ENCODE results near the gene DEPDC1.
"Not testable (repeated sequence)": the region's sequence is repeated elsewhere in the genome, so short reads cannot be mapped to it uniquely, and the experiment has no call there.

Gene DEPDC1, protein sequence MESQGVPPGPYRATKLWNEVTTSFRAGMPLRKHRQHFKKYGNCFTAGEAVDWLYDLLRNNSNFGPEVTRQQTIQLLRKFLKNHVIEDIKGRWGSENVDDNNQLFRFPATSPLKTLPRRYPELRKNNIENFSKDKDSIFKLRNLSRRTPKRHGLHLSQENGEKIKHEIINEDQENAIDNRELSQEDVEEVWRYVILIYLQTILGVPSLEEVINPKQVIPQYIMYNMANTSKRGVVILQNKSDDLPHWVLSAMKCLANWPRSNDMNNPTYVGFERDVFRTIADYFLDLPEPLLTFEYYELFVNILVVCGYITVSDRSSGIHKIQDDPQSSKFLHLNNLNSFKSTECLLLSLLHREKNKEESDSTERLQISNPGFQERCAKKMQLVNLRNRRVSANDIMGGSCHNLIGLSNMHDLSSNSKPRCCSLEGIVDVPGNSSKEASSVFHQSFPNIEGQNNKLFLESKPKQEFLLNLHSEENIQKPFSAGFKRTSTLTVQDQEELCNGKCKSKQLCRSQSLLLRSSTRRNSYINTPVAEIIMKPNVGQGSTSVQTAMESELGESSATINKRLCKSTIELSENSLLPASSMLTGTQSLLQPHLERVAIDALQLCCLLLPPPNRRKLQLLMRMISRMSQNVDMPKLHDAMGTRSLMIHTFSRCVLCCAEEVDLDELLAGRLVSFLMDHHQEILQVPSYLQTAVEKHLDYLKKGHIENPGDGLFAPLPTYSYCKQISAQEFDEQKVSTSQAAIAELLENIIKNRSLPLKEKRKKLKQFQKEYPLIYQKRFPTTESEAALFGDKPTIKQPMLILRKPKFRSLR

DNA sequence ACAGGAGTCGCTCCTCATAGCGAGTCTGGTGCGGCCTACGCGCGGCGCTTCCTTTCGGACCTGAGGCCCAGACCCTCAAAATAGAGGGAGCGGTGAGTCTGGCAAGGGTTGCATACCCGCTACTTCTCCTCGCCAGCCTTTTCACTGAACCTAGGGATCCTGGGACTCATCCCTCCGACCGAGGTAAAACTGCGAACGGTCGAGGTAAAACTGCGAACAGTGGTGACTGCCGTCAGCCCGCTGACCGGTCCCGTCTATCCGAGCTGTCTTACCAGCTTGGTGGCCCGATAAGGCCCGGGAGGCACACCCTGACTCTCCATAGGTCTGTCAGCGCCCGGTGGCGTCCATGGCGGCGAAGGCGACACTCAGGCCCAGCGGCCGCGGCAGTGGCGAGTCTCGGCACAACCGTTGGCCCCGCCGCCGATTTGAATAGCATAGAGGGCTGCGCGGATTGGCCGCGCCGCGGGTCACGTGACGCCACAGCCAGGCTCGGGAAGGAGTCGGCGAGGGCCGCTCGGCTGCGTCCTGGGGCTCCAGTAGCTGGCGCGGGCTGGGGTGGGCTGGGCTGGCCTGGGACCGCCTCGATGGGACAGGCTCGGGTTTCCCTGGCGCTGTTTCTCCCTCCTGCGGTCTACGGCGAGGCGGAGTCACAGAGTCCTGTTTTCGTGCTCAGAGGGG, at the start of gene DEPDC1:
TSS of gene DEPDC1 (minus strand) at position 403 of the 678 bp plus-strand sequence. CDS start at position 320, 83 bp downstream.
- DNase-seq, result peak; percentile 96

DNA sequence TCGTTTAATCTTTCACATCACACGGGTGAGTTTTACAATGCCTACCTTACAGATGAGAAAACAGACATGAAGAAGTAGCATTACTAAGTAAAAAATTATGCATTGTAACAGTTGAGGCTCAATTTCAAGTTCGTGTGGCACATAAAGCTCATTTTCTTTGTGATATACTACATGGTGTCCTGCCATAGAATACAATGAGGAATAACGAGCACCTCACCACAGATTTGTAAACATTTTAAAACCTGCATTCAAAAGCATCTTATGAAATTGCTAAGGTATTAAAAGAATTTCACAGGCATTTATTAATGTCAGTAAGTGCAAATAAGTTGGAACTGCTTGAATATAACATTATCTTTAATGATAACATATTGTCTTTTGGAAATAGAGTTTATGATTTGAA, 47.8 kb upstream of the DEPDC1 start:
- DNase-seq, result no peak

DNA sequence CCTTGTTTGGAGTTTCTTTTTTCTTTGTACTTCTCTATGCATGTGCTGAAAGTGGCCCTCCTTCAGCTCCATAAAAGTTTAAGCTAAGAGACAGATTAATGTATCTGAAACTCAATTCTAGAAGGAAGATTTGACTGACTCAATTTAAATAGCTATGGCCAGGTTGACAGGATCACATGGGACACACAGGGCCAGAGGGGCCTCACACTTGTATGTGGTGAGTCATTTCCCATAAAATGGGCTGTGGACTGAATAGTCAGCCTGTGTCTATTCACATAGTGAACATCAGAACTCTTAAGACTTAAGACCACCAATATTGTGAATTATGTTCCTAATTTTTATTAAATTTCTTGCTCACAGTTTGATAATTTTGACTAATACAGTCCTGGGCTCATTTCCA, 45.7 kb upstream of the DEPDC1 start:
- DNase-seq, result no peak

DNA sequence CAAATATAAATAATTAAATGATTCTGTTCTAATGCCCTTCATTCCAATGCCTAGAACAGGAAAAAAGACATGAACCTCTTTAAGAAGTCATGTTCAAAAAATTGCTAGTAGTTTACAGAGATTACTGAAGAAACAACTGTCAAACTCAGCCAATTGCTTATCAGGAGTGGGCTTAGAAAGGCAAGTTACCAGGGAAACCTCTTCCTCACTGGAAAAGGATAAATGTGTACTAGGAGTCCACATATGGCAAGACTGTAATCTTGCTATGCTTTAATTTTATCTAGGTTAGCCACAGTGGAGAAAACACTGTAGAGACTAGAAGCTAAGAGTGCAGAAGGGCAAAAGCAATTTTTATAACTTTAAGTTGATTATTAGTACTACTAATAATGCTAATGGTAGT, 42.1 kb upstream of the DEPDC1 start:
- DNase-seq, result no peak

DNA sequence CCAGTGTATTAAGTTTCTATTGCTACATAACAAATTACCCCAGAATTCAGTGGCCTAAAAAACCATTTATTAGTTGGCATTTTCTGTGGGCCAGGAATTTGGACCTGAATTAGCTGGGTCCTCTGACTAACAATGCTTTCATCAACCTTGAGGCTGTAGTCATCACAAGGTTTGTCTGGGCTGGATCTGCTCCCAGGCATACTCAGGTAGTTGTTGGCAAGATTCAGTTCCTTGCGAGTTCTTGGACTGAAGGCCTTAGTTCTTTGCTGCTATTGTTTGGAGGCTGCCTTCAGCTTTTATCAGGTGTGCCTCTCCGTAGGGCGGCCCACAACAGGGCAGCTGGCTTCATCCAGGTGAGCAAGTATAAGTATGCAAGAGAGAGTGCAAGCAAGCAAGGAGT, 31.4 kb upstream of the DEPDC1 start:
- DNase-seq, result no peak

DNA sequence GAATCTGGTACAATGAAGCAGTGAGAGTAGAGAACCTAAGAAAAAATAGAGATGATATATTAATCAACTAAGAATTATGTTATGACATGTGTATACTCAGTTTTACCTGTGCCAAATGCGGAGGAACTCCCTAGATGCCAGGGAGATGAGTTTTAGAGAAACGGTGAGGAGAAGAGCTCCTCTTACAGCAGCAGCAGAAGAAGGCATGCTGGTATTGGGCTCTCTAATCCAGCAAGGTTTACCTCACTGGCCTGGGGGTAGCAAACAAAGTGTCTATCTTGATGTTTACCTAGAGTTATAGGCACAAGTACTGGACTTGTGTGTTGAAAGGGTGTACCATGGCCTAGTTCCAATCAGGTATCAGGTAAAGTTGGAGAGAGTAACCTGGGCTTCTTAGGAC, 28.9 kb upstream of the DEPDC1 start:
- DNase-seq, result no peak

DNA sequence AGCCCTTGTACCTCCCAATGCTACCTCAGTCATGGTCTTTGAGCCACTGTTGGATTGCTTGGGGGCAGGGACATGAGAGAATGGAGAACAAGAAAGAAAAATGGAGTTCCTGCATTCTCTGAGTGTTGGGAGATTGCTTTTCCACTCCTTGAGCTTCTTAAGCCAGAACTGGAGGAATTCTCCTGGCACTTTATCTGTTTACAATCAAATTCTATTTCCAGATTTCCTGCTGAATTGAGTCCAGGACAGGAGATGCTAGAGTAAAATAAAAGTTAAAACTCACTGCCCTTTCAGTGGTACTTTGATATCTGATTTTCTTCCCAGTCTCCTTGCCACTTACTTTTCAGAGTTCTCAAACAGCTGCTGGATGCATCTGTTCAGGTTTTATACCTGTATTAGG, 24.4 kb upstream of the DEPDC1 start:
- DNase-seq, result no peak

DNA sequence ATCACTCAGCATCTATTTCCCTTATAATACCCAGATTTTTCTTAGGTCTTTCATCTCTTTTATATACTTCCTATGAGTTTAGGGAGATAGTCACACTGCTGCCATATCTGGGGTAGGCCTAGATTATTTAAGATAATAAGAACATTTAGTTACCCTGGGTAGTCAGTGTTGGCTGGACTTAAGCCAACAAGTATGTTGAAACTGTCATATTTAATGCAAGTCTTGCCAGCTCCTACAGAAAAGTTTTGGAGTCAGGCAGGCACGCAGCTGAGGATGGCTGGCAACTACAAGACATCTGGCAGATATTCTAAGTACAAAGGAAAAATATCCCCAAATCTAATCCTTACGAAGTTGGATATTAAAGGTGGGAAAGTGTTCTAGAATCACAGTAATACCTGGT, 19.2 kb upstream of the DEPDC1 start:
- no peak for DNase-seq

DNA sequence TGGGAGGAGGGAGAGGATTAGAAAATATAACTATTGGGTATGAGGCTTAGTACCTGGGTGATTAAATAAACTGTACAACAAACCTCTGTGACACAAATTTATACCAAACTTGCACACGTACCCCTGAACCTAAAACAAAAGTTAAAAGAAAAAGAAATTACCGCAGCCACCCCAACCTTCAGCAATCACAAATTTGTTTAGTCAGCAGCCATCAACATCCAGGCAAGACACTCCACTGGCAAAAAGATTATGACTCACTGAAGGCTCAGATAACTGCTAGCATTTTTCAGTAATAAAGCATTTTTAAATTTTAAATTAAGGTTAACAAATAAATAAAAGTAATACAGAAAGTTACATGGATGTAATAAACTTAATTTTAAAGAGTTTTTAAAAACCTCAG, 14.4 kb upstream of the DEPDC1 start:
- DNase-seq, result no peak

DNA sequence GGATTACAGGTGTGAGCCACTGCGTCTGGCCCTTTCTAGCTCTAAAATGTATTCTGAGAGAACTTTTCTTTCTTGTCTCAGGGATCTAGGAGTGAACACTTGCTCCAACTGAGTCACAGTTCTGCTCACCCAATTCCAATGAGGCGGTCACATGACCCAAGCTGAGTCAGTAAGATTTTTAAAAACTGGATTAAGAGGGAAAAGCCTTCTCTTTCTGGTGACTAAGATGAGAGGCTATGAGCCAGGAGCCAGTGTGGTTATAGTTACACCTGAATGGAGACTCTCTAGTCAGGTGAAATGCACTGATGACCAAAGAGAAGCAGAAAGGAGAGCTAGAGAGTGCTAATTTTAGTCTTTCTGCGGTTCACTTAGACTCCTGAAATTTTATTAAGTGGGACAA, 9.5 kb upstream of the DEPDC1 start:
- no peak for DNase-seq

DNA sequence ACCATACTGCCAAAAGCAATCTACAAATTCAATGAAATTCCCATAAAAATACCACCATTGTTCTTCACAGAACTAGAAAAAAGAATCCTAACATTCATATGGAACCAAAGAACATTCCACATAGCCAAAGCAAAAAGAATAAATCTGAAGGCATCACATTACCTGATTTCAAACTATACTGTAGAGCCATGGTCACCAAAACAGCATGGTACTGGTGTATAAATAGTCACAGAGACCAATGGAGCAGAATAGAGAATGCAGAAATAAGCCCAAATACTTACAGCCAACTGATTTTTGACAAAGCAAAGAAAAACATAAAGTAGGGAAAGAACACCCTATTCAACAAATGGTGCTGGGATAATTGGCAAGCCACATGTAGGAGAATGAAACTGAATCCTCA, 6.2 kb upstream of the DEPDC1 start:
- no peak for DNase-seq

DNA sequence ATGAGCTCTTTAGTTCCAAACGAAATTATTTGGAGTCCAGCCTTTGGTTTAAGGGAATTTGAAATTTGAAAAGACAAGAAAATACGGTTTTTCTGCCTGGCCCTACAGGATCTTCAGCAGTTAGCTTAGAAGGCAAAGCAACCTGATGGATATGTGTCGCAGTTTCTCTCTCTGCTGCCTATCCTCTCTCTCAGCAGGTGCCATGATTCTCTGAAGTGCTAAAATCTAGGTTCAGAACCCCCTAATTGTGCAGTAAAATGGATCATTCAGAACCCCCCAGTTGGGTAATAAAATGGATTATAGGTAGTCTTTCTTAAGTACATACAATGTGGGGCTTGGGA, 446 bp upstream of the DEPDC1 start:
- DNase-seq, result no peak

DNA sequence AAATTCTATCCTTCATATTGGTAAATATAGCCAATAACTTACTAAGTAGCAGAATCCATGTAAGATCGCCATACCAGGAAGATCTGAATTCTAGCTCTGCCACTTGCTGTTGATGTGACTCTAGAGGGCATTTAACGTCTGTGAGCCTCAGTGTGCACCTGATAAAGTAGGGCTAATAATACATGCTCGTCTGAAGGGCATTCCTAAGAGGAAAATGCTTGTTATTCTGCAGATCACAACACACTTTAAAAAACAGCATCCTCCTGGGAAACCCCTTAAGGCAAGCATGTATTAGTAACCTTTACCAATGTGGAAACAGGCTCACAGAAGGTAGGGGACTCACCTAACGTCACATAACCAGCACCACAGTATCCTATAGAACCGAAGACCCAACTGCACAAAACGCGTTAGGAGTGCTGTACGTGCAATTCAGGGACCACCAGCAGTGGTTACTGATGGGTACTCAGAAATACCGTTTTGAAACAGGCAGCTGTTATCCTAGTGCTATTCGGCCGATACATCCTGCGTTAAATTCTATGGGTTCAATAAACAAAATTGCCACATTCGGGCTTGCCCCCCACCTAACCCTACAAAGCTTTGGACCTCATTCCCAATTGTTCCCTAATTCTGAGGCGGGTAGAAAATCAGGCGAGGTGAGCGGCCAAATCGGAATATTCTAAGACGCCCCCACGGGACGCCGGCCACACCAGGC, 758 bp downstream of the DEPDC1 start:
- DNase-seq, result peak; percentile 61

DNA sequence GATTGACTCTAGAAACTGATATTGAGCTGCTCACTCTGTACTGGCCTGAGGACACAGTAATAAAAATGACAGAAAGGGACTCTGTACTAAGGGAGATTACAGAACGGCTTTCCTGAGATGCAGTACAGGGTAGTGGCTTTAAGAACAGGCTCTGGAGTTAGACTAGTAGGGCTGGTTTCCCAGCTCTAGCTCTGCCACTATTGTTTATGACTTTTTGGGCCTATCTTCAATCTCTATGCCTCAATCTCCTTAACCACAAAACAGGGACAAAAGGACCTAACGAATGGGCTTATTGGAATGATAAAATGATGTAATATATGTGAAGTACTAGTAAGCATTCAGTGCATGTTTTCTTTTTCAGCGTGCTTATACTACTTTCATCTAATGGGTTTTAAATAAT, 1.4 kb downstream of the DEPDC1 start:
- peak; percentile 56 for DNase-seq

DNA sequence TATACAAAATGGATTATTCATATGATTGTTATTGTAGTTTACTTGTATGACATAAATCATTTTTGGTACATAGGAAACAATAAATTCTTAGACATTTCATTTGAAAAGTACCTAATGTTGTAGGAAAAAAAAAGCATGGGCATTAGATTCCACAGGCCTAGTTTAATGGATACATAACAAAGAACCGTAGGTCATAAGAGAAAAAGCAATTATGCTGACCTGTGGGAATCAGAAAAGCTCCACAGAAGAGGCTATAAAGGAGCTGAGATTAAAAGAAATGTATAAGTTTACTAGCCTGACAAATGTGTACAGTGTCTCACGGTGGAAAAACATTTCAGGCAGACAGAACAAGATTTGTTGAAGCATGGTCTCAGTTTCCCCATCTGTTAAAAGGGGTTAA, 3.7 kb downstream of the DEPDC1 start:
- DNase-seq, result no peak

DNA sequence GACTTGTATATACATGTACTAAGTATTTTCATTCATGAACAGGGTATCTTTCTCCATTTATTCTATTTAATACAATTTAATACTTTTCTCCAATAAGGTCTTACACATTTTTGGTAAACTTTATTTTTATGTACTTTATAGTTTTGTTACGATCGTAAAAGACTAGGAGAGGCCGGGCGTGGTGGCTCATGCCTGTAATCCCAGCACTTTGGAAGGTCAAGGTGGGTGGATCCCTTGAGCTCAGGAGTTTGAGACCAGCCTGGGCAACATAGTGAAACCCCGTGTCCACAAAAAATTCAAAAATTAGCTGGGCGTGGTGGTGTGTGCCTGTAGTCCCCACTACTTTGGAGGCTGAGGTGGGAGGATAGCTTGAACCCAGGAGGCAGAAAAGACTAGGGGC, 4.6 kb downstream of the DEPDC1 start:
- DNase-seq, result not testable (repeated sequence)

DNA sequence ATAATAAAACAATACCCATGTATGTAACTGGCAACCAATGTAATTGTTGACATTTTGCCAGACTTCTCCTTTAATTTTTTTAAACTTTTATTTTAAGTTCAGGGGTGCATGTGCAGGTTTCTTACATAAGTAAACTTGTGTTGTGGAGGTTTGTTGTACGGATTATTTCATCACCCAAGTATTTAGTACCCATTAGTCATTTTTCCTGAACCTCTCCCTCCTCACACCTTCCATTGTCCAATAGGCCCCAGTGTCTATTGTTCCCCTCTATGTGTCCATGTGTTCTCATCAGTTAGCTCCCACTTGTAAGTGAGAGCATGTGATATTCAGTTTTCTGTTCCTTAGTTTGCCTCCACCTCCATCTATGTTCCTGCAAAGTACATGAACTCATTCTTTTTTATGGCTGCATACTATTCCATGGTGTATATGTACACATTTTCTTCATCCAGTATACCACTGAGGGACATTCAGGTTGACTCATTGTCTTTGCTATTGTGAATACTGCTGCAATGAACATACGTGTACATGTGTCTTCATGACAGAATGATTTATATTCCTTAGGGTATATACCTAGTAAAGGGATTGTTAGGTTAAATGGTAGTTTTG, 6.7 kb downstream of the DEPDC1 start:
- DNase-seq, result no peak

DNA sequence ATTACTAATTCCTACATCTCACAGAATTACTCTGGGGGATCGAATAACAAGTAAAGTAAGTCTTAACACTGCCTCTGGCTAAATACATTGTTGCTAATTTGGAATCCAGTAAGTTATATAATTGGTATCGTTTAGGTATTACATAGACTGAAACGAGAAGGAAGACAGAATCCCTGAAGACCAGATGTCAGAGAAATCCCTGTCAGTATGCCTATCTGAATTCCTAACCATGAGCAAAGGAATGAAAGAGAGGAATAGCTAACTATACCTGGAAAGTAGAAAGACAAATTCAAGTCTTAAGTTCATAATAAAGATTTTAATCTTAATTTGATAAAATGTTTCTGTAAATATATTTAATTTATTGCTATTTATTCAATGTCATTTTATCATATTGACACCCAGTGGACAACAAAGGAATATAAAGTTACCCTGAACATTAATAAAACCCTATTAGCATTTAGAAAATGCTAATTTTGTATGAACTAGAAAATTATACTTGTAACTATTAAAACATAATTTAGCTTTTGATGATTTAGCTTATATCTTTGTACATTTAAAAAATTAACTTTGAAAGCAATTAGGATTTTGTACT, 11.4 kb downstream of the DEPDC1 start:
- no peak for DNase-seq

DNA sequence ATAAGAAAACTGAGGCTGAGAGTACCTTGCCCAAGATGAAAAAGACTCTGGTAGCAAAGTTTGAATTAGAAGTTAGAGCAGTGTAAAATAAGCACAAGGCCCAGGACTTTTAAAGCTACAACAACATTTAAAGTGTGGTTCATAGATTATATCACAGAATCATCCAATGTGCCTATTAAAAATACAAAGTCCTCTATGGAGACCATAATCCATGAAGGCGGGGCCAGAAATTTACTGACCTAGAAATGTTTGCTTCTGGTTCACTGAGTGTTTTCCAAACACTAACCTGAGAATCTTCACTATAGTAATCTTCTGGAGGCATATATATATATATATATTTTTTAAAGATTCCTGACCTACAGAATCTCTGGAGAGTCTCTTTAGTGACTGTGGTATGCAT, 12.3 kb downstream of the DEPDC1 start:
- no peak for DNase-seq

DNA sequence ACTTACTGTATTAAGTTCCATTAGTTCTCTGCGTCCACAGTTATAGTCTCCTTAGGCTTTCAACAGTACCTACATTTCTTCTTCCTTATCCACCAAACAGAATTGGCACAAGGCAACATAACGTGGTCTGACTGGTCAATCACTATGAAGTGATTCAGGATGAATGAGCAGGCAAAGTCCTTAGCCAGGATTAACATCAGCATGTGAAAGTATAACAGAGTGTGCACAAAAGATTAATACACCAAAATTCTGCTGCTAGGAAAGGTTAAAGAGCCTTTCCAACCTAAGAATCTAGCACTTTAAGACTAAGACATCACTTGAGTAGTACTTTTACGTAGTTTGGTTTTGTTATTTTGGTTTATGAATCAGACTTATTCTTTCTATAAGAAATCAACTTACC, 15.8 kb downstream of the DEPDC1 start:
- DNase-seq, result no peak

DNA sequence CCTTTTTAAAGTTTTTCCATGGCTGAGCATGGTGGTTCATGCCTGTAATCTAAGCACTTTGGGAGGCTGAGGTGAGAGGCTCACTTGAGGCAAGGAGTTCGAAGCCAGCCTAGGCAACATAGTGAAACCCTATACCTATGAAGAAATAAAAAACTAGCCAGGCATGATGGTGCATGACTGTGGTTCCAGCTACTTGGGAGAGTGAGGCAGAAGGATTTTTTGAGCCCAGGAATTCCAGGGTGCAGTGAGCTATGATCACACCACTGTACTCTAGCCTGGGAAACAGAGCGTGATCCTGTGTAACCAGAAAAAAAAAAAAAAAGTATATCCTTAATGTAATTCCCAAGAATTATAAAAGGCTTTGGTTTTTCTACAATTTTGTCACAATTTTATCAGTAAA, 17.4 kb downstream of the DEPDC1 start:
- DNase-seq, result no peak

DNA sequence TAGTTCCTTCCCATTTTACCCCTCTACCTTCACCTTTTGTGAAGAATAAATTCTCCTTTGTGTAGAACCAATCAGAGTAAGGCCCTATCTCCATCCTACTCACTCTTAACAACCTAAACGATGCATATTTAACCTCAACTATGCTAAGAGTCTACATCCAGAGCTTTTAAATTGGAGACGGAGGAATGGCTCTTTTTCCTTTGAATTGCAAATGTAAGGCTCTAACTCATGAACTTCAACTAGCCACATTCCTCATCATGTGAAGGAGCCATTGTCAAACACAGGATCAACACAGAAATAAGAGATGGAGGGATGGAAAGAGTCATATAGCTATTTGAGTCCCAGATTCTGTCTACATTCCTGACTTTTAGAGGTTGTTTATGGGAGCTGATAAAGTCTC, 18.2 kb downstream of the DEPDC1 start:
- no peak for DNase-seq
